ENCODE results near the gene GDAP2. TPM values are rescaled to one million over a fixed set of nuclear protein-coding genes. Genes with fewer than 3 reads are reported as not detected.

GDAP2 gene
- polyA plus RNA-seq, 4 donors, result 17.2 to 19.4 (median 18.0) TPM

DNA sequence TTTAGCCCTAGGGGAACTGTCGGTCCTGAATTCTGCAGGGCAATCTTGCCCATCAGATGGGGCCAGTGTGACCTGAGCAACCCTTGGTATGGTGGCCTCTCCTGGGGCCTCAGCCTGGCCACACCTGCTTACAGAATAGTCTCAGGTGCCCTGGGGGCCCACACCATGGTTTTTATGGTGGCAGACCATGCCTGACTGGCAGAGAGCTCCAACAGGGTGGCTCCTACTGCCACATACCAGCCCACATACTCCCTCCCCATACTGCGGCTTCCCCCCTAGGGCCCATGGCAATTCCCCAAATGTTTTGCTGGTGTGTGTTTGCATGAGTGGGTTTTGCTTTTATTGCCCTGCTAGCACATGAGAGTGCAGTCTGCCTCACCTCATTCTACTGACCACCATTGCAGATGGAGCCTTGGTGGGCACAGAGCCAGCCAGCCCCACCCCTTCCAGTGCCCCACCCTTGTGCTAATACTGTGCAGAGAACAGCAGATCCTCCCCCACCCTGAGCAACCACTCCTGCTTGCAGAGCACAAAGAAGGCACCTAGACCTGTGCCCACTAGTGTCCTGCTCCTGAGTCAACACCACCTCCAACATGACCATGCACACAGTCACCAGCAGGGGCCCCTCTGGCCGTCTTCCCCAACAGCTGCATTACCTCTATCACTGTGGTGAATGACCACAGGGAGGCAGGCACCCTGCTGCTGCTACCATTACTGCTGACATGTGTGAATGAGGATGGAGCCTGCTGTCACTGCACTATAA lies 86.8 kb downstream of the GDAP2 start:
- no peak for DNase-seq (ENCODE audit: low read depth in 4 of 4, low spot score in 2 of 4)

- DNase-seq (ENCODE audit: low read depth in 4 of 4, low spot score in 2 of 4), result no peak
Observed at GRCh38 chr1:117841117-117841650, 88.2 kb downstream of the GDAP2 start.

DNA sequence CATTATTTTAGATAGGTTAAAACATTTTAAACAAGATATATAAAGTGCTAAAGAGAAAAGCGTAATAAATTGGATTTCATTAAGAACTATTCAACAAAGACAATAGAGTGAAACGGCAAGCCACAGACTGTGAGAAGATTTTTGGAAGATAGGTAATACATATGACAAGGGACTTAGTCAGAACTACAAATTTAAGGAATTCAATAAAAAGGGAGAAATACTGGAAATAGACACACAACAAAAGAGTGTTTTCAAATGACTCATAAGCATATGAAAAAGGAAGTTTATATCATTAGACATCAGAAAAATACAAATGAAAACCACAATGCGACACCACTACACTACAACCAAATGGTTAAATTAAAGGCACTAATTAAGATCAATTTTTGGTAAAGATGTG lies 90.5 kb downstream of the GDAP2 start:
- DNase-seq (ENCODE audit: low read depth in 4 of 4, low spot score in 2 of 4), result no peak

- no peak for DNase-seq (ENCODE audit: low read depth in 4 of 4, low spot score in 2 of 4)
Observed at GRCh38 chr1:117836069-117836468, 93.4 kb downstream of the GDAP2 start.

DNA sequence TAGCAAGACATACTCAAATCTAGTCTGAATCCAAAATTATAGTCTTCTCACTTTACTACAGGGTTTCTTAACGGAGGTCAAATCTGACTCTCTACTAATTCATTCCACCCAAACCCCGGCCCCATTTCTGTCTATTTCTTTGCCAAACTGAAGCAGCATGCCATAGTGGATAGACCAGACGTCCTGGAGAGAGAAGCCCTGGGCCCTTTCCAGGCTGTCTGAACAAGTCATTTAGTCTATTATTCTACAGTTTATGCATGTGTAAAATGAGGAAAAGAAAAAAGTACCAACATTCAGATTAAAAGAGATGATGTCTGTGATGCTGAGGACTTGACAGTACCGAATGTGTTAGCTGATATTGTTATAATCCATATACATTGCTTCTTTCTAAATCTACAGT lies 95.0 kb downstream of the GDAP2 start:
- DNase-seq (ENCODE audit: low read depth in 4 of 4, low spot score in 2 of 4), result no peak

DNA sequence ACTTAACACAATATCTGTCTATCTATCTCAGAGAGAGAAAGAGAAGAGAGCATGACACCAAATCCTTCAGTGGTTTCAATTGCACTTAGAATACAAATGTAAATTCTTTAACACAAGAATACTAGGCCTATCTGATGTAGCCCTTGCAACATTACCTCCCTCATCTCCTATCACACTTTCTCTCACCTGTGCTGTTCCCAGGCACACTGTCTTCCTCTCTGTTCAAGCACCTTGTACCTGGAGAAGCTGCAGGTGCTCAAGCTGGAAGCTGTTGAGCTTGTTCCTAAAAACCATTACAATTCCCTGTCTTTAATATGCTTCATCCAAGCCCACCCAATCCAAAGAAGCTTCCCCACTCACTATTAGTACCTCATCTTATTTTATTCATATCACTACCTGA lies 97.0 kb downstream of the GDAP2 start:
- DNase-seq (ENCODE audit: low read depth in 4 of 4, low spot score in 2 of 4), result no peak

DNA sequence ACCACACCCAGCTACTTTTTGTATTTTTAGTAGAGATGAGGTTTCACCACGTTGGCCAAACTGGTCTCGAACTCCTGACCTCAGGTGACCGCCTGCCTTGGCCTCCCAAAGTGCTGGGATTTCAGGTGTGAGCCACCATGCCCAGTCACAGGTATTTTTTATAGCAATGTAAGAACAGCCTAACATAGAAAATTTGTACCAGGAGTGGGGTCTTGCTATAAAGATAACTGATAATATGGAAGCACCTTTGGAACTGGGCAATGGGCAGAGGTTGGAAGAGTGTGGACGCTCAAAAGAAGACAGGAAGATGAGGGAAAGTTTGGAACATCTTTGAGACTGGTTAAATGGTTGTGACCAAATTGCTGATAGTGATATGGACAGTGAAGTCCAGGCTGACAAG lies 99.2 kb downstream of the GDAP2 start:
- no peak for DNase-seq (ENCODE audit: low read depth in 4 of 4, low spot score in 2 of 4)

DNA sequence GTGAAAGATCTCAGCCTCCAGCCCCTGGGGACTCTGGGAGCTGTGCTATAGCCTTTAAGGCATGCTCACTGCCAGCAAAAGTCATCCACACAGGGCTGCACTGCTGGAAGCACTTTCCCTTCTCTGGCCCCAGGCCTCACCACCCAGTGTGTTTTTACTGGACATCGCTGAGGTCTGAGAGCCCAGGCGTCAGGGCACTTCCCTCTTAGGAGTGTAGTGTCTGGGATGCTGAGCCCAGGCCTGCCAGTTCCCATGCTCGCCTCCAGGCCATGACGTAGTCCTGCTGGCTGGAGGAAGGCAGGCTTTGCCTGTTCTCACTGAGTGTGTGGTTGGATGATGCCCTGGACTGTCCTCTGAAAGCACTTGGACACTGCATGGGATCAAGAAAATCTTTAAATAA lies 101.2 kb downstream of the GDAP2 start:
- DNase-seq (ENCODE audit: low read depth in 4 of 4, low spot score in 2 of 4), result no peak

- no peak for DNase-seq (ENCODE audit: low read depth in 4 of 4, low spot score in 2 of 4)
Observed at GRCh38 chr1:117826540-117827078, 102.8 kb downstream of the GDAP2 start.

DNA sequence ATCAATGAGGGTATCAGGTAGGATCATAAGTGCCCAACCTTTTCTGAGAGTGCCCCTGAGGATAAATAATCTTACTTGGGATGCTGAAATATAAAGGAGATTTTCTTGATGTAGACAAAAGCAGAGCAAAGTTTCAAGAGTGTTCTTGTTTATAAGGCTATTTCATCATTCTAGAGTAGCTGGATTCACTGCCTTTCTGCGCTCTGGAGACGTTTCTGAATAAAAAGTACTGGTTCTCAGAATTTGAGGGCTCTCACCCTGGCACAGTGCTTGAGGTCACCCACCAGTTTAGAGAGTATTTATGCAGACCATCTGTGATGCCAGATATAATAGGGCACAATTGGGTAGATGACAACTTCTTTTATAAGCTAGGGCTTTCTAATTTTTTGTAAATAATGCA lies 103.3 kb downstream of the GDAP2 start:
- DNase-seq (ENCODE audit: low read depth in 4 of 4, low spot score in 2 of 4), result no peak

- no peak for DNase-seq (ENCODE audit: low read depth in 4 of 4, low spot score in 2 of 4)
Observed at GRCh38 chr1:117825414-117825813, 104.0 kb downstream of the GDAP2 start.

GRCh38 chr1:117824616-117825015 lies 104.8 kb downstream of the GDAP2 start:
- DNase-seq (ENCODE audit: low read depth in 4 of 4, low spot score in 2 of 4), result no peak

DNA sequence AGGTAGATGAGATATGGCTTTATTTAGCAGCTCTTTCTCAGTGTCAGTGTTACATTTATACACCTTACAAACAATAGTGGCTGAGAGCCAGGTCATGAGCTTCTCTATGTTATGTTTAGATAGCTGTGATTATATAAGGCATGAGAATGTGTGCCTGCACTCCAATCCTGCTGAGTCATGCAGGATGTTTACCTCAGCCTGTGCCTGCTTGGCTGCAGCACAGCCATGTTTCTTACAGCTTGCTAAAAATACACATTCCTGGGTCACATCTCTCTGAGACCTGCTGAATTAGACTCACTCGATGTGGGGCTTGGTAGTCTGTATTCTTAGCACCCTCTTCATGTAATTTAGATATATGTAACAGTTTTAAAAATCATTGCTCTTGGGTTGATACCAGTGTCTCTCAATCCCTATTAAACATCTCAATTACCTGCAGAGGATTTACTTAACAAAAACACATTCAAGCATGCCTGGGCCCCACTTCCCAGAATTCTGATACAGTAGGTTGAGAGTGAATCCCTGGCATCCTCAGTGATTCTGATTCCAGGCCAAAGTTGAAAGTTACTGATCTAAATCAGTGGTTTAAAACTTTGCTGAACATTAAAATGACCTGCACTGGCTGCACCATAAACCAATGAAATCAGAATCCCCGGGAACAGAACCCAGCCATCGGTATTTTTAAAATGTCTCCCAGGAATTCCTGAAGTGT lies 107.5 kb downstream of the GDAP2 start:
- no peak for DNase-seq (ENCODE audit: low read depth in 4 of 4, low spot score in 2 of 4)

GRCh38 chr1:117821382-117821755 lies 108.1 kb downstream of the GDAP2 start:
- DNase-seq (ENCODE audit: low read depth in 4 of 4, low spot score in 2 of 4), result no peak

GRCh38 chr1:117820694-117821381 lies 108.6 kb downstream of the GDAP2 start:
- no peak for DNase-seq (ENCODE audit: low read depth in 4 of 4, low spot score in 2 of 4)

DNA sequence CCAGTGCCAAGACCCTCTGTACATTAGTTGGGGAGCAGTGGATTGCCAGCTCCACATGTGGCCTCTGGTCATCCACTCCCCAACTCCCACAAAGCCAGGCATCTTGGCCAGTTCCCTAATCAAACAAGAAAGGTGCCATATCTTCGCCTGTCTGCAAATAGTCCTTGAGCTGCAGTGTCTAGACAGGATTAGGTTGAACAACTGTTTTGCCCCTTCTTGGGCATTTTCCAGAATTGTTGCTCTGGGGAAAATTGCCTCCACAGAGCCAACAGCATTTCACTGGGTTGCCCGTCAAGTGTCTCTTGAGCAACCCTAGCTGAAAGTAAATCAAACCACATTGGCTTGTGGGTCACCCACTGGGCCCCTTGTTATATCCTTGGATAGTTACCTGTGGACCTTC lies 109.3 kb downstream of the GDAP2 start:
- no peak for DNase-seq (ENCODE audit: low read depth in 4 of 4, low spot score in 2 of 4)

GRCh38 chr1:117819301-117819700 lies 110.1 kb downstream of the GDAP2 start:
- no peak for DNase-seq (ENCODE audit: low read depth in 4 of 4, low spot score in 2 of 4)

DNA sequence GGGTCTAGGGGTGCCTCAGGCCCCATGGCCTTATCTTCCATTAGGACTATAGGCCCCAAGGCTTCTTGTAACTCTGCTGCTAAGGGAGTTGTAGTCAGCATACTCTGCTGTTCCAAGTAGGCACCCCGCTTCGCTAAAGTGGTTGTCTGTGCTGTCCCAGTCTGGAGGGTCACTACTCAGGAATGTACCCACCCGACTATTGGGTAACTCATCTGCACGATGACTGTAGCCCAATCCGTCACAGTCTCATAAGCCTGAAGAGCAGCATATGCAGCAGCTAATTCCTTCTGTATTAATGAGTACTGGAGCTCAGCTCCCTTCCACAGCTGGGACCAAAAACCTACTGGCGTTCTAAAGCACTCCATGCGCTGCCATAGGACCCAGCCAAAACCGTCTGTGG lies 111.0 kb downstream of the GDAP2 start:
- DNase-seq (ENCODE audit: low read depth in 4 of 4, low spot score in 2 of 4), result no peak

DNA sequence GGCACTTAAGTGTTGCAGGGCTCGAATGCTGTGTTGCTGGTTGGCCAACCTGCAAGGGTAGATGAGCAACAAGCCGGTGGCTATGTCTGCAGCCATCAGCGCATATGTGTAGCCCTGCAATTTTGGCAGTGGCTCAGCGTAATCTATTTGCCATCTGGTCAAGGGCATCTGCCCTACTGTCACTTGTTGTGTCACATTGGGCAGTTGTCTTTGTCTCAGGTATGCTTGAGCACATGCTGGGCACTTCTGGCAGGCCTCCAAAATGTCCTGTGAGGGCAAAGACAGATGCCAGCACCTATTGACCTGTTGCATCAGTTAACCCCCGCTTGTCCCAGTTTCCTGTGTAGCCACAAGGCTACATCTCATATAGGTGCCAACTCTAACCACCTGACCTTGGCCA lies 111.8 kb downstream of the GDAP2 start:
- no peak for DNase-seq (ENCODE audit: low read depth in 4 of 4, low spot score in 2 of 4)

DNA sequence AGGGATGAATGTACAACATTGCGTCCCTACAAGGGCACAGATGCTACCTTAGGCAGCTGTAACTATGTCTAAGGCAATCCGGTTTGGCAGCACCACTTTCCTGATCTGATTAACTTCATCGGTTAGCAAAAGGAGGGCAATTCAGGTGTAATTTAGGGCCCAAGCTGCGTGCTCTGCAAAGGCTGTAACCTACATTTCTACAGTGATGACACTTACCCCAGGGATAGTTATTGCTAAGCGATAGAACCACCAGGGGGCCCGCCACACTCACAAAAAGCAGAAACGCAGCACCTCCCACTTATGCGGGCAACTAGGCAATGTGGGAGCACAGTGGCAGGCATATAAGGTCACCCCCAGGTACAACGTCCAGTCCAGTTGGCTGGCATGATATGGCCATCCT lies 113.5 kb downstream of the GDAP2 start:
- no peak for DNase-seq (ENCODE audit: low read depth in 4 of 4, low spot score in 2 of 4)
